Activated CD8-positive, alpha-beta memory T cell treated with anti-CD3 and anti-CD28 coated beads, Interleukin-2, amount 50 U/mL, for 24 hours (primary cell): ENCODE data around the gene LRP1B.

Experiments
- DNase-seq: peaks from one replicate; pipeline ENCODE4 v3.0.0-alpha.2; 2020; ENCODE audit errors: extremely low read depth

LRP1B gene

DNA sequence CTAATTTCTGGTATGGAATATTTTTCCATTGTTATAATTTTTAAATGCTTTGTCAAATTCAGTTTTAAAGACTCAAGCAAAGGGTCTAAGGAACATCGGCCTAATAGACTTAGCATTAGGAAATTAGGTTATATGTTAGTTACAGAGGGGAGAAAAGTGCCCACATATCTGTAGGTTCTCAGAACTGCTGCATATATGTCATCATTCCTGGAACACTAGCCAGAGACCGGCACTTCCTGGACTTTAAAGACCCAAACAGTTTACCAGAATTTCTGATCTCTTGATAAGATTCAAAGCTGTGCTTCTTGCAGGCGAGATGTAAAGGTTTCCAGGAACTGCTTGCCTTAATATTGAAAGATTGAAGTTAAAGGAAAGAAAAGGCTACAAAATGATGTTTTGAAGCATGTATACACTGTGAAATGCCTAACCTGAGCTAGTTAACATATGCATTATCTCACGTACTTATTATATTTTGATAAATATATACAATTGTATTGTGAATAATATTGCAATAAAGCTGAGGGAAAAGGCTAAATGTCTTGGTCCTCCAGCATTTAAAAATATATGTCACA, 993.6 kb downstream of the LRP1B start:
- DNase-seq: no peak

DNA sequence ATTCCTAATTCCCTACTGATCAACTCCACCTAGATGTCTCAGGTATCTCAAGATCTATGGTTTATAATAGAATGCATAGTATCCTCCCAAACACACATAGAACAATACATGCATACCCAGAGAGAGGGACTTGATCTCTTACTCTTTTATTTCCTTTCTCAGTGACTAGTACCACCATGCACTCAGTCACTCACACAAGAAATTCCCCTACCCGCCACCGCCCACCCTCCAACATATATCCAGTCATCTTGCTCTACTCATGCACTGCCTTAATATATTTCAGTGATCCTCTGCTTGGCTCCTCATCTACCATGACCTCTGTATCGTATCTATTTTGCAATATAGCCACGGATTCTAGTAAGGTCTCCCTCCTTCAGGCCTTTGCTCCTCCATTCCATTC, 996.9 kb downstream of the LRP1B start:
- DNase-seq: no peak

DNA sequence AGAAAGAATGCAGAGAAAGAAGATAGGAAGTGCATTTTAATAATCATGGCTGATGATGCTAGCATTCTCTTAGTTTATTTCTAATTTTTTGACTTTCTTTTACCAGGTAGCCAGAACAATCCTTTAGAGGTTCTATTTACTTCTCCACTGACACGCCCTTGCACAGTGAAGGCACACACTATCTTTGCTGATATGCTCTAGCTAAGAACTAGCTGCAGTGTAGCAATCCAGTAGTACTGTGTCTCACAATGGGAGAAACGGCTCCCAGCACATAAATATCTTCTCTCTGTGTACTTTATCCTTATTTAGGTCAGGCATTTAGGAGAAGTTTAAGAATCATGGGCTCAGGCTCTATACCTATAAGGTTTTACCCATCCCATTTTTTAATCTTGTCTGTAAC, 1005.4 kb downstream of the LRP1B start:
- DNase-seq: no peak

DNA sequence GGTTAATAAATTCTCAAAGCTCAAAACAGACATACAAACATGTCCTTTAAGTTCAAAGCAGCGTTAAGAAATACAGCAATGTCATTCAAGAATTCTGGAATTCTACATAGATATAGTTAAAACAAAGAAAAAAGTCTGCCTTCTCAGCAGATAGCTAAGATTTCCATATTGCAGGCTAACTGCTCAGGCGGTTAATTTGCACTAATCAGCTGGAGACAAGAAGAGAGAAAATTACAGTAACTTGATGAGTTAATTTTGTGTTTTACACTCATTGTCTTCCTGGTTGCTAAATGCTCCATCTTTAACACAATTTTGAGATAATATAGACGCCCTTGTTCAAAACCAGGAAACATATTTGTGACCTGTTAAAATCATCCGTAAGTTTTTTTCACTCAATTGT, 1012.0 kb downstream of the LRP1B start:
- DNase-seq: no peak

DNA sequence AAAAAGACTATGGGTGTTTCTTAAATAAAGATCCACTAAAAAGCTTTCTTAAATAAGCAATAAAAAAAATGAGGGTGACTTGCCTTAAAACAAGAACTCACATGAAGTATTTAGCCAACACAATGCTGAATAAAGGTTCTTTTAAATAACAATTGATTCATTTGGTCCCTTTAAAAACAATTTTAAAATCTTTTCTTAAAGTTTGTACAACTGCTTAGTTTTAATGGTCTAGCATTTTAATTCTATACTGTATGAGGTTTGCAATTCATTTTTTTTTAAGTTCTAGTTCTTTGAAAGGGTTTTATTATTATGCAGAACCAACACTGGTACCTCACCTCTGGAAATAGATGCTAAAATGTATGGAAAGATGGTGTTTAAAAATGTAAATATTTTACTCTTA, 1017.5 kb downstream of the LRP1B start:
- no peak for DNase-seq

DNA sequence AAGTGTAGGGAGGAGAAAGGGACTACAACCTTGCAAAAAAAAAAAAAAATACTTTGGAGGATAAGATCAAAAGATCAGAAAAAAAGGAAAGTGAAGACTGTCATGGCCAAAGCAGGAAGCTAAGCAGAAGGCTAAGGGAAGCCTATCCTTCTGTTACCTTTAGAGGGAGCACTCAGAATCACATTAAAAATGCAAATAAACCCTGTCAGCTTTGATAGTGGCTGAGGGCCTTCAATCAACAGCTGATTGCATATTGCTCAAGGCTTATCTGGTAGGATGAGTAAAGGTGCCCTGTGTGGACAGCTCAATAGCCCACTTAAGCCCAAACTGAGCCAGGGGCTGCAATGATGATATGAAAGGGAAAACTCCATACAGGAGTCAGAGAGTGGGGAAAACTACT, 1021.2 kb downstream of the LRP1B start:
- DNase-seq: no peak

DNA sequence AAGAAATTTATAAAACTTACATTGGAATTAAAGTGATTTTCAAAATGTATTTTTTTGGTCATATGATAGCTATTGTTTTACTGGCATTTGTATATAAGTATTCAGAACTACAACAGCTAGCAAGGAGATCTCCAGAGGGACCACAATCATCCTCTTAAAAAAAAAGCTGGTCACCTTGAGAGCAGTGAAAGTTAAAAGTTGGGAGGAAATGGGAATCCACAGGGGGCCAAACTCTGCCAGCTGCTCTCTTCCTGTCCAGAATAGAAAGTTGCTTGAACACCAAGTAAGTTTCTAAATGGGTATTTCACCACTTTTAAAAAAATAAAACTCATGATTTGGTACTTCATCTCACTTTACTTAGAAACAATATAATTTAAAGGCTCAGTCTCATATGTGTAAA, 1025.1 kb downstream of the LRP1B start:
- no peak for DNase-seq

DNA sequence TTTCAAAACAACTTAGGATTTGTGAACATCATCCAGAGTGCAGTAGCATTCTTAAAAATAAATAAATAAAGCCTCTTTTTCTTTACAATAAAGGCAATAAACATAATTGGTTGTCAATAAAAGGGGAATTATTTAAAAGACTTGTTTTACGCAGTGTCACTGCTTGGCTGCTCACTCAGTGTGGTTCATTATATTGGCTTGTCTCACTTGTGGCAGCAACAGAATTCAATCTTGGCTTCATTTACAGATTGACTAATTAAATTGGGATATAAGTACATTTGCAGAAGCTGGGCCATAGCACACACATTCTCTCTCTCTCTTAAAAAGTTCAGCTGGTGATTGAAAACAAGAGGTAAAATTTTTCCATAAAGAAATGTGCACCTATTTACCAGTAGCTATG, 1027.6 kb downstream of the LRP1B start:
- no peak for DNase-seq

DNA sequence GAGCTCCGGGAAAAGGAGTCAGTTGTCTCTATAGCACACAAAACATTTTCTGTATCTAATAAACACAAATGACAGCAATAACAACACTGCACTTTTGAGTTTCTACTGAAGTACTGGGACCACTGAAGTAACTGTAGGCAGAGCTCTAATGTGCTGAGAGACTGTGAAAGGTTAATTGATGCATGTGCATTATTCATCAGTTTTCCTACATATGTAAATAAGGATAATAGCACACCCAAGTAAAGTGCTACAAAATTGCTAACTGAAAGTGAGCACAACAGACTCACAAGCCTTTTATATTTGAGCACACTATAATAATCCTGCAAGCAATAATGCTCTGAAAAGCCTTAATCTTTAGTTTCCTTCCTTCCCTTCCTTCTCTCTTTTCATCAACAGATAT, 1051.6 kb downstream of the LRP1B start:
- no peak for DNase-seq

DNA sequence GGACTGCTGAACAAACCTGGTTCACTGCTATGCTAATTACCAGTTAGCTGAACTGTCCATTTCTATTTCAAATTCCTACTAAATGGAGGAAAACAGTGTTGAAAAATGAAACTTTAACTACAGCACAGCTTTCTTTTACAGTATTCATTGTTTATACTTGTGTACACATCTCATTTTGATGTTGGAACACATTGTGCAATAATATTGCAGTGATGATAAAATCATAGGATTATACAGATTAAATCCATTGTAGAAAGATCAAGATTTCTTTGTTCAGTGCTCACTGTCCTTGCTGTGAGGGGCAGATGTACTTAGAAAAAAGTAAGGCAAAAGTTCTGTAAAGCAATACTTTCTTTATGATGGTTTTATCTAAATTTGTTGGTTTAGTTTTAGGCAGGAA, 1055.1 kb downstream of the LRP1B start:
- DNase-seq: no peak

DNA sequence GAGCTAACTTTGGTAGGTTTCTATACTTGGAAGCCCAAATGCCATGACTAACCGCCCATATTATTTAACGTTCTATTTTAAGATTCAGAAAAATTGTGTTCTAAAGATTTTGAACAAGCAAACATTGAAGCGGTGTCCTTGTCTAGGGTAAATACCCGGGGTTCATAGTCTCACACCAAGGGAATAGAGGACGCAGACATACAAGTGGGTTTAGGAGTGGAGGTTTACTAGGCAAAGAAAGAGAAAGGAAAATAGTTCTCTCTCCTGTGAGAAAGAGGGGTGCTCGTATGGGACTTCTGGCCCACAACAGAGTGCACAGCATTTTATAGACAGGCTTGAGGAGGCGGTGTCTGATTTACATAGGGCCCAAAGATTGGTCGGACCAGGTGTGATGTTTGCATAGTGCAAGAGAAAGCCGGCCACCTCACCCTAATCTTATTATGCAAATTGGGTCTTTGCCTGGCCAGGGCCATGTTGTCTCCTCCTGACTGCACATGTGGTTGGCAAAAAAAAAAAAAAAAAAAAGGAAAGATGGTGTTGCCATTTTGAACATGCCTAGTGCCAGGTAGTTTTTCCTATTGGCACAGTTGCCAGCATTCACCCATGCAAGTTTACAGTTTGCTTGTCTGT, 1062.6 kb downstream of the LRP1B start:
- no peak for DNase-seq

DNA sequence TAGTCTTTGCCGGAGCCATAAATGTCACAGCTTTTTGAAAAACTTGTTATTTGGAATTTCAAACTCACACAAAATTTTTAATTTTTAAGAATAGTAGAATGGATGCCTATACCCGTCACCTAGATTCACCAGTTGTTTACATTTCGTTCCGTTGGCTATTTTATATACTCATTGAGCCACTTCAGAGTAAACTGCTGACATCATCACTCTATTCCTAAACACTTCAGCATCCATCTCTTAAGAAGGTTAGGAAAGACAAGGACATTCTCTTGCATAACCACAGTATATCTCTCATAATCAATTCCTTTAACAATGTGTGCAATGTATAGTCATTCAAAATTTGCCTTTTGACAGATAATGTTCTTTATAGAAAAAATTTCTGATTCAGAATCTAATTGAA, 1065.8 kb downstream of the LRP1B start:
- DNase-seq: no peak

DNA sequence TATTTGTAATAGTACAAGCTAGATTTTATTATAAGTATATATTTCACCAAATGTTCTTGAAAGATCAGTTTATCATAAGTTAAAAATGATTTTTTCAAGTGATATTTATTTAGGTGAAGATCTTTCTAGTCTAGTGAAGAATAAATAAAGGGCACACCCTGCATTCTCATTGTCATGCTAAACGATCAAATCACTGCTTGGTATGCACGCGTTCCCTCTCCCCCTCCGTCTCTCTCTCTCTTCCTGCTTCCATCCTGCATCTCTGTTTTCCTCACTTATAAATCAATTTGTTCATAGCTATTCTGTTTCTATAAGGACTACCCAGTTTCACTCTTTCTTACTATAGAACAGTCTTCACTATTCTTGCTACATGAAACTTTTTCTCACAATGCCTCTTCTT, 1067.4 kb downstream of the LRP1B start:
- DNase-seq: no peak

DNA sequence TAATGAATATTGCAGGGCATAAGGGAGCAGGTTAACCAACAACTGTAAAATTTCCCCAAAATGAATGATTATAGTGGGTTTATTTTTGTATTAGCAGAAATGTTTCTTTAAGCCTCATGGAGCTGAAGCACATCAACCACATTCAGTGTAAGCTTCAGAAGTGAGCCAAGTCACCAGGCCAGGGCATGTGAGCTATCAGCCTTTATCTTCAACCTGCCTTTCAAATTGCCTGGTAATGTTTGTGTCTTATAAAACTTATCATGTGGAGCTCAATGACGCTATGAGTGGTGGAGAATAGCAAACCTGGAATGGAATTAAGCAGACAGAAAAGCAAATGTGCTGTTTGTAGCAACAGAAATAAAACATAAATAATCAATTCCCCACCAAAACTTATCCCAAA, 1068.4 kb downstream of the LRP1B start:
- DNase-seq: no peak

DNA sequence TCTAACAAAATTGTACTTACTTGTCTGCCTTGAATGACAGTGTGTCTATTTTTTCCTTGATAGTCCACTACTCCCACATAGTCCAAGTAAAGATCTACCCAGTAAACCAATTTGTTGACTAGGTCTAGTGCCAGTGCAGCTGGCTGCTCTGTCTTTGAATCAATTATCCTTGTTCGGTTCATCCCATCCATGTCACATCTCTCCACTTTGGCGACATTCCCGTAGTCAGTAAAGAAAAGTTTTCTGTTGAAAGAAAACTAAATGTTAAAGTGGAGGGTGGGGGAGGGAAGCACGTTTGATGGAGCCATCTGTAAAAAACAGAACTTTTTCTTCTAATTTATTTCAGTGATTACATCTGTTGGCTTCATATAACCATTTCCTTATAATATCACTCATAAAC, 1068.8 kb downstream of the LRP1B start:
- DNase-seq: no peak

DNA sequence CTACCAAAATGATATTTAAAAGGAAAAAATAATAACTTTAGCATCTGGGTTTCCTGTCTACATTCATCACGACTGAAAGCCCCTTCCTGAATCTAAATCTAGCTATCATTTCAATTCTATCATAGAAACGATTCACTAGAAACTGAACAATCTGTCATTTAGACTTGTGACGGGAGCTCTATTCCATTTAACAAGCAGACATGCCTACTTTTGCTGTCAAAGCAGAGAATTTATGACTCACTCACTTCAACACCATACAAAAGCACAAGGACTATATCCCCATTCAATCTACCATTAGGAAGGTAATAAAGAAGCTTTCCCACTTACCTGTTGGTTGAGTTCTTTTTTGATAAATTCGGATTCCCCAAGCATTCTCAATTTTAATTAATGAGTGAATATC, 1072.3 kb downstream of the LRP1B start:
- no peak for DNase-seq

DNA sequence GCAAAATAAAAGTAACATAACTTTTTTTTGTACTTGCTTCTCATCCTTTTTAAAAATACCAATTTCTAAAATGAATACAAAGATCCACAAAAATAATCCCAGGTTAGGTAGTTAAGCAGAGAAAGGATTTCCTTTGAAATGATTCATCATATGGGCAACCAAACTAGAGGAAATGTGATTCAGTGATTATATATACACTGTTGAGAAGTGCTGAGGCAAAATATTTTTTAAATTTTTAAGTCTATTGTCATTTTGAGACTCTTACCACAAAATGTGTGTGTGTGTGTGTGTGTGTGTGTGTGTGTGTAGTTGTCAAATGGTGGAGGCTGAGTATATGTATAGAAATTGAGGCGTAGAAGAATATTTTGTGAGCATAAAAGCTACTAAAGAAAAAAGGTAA, 1075.3 kb downstream of the LRP1B start:
- DNase-seq: no peak

DNA sequence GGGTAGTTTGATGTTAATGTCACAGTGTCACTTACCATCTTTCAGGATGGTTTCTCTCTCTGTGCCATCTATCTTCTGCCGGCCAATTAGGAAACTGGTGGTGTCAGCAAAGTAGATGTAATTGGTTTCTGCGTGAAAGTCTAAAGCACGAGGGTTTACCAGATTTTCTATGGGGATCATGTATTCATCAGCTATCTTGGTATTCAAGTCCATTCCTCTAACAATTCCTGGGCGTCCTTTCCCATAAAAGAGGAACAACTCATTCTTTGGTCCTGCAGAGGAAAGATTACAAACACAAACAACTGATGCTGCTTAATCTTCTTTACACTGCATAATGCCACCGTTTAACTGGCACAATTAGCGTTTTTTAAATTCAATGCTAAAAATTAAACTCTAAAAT, 1081.9 kb downstream of the LRP1B start:
- no peak for DNase-seq

DNA sequence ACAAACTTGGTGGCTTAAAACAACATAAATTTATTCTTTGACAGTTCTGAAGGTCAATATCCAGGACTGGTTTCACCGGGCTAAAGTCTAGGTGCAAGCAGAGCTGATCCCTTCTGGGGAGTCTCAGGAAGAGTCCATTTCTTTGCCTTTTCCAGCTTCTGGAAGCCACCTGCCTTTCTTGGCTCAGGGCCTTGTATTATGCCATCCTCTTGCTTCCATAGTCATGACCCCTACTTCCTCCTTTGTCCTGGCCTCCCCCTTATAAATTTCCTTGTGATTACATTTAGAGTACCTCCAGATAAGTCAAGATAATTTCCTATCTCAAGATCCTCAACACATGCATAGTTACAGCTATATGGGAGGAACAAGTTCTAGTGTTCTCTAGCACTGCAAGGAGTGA, 1089.5 kb downstream of the LRP1B start:
- no peak for DNase-seq

DNA sequence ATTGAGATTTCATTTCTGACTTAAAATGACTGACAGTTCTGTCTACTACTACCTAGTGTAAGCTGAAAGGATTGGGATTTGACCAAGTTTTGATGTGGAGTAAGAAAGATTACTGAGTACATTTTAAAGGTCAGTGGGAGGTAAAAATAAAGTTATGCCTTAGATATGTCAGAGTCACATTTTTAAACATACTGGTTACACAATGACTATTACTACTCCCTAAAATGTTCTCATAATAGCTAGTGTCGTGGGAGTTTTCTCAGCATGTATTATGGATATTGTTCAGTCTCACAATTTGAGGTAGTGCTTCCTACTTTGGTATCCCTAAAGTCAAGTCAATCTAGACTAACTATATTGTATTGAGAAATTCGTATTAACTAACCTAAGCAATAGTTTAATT, 1092.5 kb downstream of the LRP1B start:
- DNase-seq: no peak

DNA sequence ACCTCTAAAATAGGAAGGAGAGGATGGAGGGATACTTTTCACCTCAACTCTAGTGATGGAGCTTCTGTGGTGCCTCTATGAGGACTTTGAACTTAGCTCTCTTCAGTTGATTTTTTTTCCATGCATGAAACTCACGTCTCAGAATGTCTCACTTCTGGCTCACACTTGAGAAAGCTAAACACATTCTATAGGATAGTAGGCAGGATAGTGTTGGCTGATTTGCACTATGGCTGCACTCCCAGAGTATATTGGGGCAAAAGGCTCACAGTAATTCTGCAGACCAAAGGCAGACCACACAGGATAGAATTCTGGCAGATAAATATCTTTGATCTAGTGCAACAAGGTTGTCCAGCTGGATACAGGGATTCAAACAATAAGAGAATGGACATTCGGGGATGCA, 1093.5 kb downstream of the LRP1B start:
- DNase-seq: no peak

DNA sequence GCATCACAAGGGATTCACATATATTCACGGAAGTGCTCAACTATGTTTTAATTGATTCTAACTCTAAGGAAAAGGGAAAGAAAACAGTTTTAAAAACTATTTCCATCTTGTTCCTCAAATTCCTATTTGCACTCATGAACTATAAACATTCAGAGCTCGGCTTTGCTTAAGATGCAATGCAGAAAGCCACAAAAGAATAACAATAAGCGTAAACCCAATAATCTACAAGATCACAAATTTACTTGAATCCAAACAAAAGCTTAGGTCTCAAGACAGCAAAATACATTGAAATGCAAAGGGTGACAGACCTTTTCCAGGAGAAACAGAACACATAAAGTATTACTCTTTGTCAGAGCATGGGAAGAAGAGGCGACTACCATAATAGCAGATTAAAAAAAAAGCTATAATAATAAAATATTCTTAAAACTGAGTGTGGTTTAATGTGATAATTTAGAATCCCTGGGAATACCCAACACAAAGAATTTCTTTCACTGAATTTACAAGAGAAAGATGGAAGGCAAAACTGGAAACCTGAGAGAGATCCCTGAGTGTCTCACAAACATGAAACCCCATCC, 1094.9 kb downstream of the LRP1B start:
- DNase-seq: no peak

DNA sequence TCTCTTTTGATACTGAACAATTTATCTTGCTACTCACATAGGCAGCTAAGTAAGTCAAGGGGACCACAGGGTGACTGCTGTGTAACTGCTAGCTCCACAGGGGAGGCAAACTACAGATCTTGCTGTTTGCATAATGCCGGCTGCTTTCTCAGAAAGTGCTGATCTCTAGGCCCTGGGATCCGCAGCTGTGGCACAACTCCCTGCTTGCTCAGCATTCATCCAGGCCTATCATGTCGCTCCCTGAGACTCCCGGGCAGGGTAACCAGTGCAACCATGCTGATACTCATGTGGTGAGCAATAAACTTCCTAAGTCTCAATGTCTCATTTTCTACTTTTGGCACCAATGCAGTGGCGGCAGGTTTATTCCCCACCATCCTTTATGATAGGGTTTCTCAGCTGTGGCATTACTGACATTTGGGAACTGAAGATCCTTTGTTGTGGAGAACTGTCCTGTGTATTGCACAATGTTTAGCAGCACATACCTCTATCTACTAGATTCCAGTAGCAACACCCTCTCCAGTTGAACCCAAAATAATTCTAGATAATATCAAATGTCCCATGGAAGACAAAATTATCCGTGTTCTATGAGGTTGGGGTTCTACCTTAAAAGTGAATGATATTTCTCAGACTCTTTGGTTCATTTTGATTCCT, 1101.3 kb downstream of the LRP1B start:
- no peak for DNase-seq
